ENCODE data around the gene RP9. TPM values are rescaled to one million over a fixed set of nuclear protein-coding genes. Genes with fewer than 3 reads are reported as not detected.
A peak's percentile ranks its signal among the peaks of the same experiment; 100 is the strongest.

The RP9 gene
- total RNA-seq, 4 donors from 2014 or later = 4.7 to 11.7 (median 10.1) TPM

DNA sequence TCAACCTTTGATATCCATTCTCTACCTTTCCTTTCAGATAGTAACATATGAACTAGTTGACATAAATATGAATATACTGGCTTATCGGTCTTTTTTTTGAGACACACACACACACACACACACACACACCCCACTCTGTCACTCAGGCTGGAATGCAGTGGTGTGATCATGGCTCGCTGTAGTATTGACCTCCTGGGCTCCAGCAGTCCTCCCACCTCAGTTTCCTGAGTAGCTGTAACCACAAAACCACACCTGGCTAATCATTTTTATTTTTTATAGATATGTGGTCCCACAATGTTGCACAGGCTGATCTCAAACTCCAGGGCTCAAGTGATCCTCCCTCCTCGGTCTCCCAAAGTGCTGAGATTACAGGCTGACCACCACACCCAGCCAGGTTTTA is 32.5 kb downstream of the RP9 start:
- no peaks in the 10 kb centered on the region for H3K27me3 ChIP-seq
- no peaks in the 10 kb centered on the region for H3K9me3 ChIP-seq
- H3K4me3 ChIP-seq = no peak overlapping the region
- 79 to 88% methylated on average over 2 to 3 of the region's 3 CpGs for WGBS, 2 donors (ENCODE audit: low coverage in 1 of 2)
- H3K36me3 ChIP-seq = no peaks in the 10 kb centered on the region
- peaks cover 0 to 11% (median 2%) of the 10 kb centered on the region in 3 donors for H3K4me1 ChIP-seq
- ATAC-seq = no peak
- no peak overlapping the region for H3K27ac ChIP-seq
- TF ChIP-seq POLR2AphosphoS5 (IDR thresholded peaks at IDR 0.05) (no peak), EP300 (IDR thresholded peaks at IDR 0.05) (no peak), POLR2A (IDR thresholded peaks at IDR 0.05) (no peak)
- TF ChIP-seq, protein P1, sequence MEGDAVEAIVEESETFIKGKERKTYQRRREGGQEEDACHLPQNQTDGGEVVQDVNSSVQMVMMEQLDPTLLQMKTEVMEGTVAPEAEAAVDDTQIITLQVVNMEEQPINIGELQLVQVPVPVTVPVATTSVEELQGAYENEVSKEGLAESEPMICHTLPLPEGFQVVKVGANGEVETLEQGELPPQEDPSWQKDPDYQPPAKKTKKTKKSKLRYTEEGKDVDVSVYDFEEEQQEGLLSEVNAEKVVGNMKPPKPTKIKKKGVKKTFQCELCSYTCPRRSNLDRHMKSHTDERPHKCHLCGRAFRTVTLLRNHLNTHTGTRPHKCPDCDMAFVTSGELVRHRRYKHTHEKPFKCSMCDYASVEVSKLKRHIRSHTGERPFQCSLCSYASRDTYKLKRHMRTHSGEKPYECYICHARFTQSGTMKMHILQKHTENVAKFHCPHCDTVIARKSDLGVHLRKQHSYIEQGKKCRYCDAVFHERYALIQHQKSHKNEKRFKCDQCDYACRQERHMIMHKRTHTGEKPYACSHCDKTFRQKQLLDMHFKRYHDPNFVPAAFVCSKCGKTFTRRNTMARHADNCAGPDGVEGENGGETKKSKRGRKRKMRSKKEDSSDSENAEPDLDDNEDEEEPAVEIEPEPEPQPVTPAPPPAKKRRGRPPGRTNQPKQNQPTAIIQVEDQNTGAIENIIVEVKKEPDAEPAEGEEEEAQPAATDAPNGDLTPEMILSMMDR (IDR thresholded peaks at IDR 0.05) = no peak

DNA sequence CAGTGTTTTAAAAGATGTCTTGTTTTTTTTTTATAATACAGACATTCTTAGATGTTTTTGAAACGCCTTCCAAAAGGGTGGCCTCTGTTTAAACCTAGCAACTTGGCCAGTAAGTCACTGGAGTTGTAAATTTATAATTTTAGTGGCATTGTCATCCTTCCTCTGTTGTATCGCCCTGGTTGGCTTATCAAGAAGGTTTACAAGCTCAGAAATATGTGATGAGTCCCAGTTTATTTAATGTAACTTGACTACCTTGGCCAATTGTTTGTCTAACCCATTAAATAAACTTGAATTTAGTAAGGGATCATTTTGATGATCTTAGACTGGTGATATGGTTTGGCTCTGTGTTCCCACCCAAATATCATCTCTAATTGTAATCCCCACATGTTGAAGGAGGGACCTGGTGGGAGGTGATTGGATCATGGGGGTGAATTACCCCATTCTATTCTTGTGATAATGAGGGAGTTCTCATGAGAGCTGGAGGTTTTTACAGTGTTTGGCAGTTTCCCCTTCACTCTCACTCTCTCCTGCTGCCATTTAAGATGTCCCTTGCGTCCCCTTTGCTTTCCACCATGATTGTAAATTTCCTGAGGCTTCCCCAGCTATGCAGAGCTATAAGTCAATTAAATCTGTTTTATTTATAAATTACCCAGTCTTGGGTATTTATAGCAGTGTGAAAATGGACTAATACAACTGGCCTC is 33.2 kb downstream of the RP9 start:
- Histone ChIP-seq H3K36me3 (no peaks in the 10 kb centered on the region), H3K4me1 (peaks cover 0 to 11% (median 2%) of the 10 kb centered on the region in 3 donors), H3K27me3 (no peaks in the 10 kb centered on the region), H3K9me3 (no peaks in the 10 kb centered on the region), H3K27ac (no peak overlapping the region), H3K4me3 (no peak overlapping the region)
- WGBS, 2 donors (ENCODE audit: low coverage in 1 of 2) = 63% methylated on average over 3 of the region's 3 CpGs
- ATAC-seq = no peak
- TF ChIP-seq POLR2AphosphoS5 (IDR thresholded peaks at IDR 0.05) (no peak), POLR2A (IDR thresholded peaks at IDR 0.05) (no peak), EP300 (IDR thresholded peaks at IDR 0.05) (no peak)
- TF ChIP-seq, protein P1 (IDR thresholded peaks at IDR 0.05) = no peak

DNA sequence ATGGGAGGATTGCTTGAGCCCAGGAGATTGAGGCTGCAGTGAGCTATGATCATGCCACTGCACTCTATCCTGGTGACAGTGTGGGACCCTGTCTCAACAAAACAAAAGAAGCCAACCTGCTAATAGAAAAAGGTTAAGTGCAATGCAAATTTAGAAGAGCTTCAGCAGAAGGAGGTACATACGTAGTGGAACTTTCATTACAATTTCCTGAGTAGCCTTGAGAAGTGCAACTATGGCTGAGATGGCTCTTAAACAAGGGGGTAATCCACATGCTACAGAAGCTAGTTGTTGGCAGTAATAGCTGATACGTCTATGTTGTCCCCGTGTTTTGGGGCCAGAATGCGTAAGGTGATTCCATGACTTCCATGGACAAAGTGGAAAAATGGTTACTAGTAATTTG is 36.0 kb downstream of the RP9 start:
- H3K36me3 ChIP-seq = no peaks in the 10 kb centered on the region
- H3K27me3 ChIP-seq = no peaks in the 10 kb centered on the region
- 83 to 88% methylated on average over 2 to 4 of the region's 4 CpGs for WGBS, 2 donors (ENCODE audit: low coverage in 1 of 2)
- H3K9me3 ChIP-seq = peaks cover 0 to 10% (median 0%) of the 10 kb centered on the region in 3 donors
- no peak for ATAC-seq
- TF ChIP-seq POLR2AphosphoS5 (IDR thresholded peaks at IDR 0.05) (no peak), POLR2A (IDR thresholded peaks at IDR 0.05) (no peak), EP300 (IDR thresholded peaks at IDR 0.05) (no peak)
- TF ChIP-seq, protein P1 (IDR thresholded peaks at IDR 0.05) = no peak
- H3K4me1 ChIP-seq = peaks cover 0 to 11% (median 2%) of the 10 kb centered on the region in 3 donors
- H3K4me3 ChIP-seq = no peak overlapping the region
- no peak overlapping the region for H3K27ac ChIP-seq

DNA sequence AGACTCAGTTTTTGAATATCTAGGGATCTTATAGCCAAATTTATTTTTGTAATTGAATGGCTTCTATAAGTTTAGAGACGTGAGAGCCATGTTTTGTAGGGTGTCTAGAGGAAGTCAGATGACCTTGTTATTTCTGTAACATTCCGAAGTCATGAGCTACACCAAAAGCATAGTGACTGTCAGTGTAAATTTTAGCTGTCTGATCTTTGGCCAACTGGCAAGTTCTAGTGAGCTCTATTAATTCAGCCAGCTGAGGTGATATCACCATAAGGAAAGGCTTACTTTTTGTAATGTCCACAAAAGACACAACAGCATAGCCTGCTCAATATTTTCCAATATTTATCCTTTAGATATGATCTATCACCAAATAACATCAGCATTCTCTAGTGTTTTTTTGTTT is 36.7 kb downstream of the RP9 start:
- no peak overlapping the region for H3K27ac ChIP-seq
- ATAC-seq = peak; percentile 58
- peaks cover 0 to 11% (median 2%) of the 10 kb centered on the region in 3 donors for H3K4me1 ChIP-seq
- TF ChIP-seq POLR2AphosphoS5 (IDR thresholded peaks at IDR 0.05) (no peak), EP300 (IDR thresholded peaks at IDR 0.05) (no peak), POLR2A (IDR thresholded peaks at IDR 0.05) (no peak)
- TF ChIP-seq, protein P1 (IDR thresholded peaks at IDR 0.05) = no peak
- no peaks in the 10 kb centered on the region for H3K27me3 ChIP-seq
- H3K4me3 ChIP-seq = no peak overlapping the region
- H3K9me3 ChIP-seq = peaks cover 0 to 10% (median 0%) of the 10 kb centered on the region in 3 donors
- H3K36me3 ChIP-seq = no peaks in the 10 kb centered on the region
- 0 to 18% methylated on average over 2 of the region's 2 CpGs for WGBS, 2 donors (ENCODE audit: low coverage in 1 of 2)

DNA sequence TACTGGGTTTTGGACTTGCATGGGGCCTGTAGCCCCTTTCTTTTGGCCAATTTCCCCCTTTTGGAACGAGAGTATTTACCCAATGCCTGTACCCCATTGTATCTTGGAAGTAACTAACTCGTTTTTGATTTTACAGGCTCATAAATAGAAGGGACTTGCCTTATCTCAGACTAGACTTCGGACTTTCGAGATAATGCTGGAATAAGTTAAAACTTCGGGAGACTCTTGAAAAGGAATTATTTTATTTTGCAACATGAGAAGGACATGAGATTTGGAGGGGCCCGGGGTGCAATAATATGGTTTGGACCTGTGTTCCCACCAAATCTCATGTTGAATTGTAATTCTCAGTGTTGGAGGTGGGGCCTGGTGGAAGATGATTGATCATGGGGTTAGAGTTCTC is 38.4 kb downstream of the RP9 start:
- Histone ChIP-seq H3K9me3 (peaks cover 0 to 24% (median 0%) of the 10 kb centered on the region in 3 donors), H3K4me1 (peaks cover 0 to 11% (median 2%) of the 10 kb centered on the region in 3 donors), H3K27ac (no peak overlapping the region), H3K4me3 (no peak overlapping the region), H3K36me3 (no peaks in the 10 kb centered on the region), H3K27me3 (no peaks in the 10 kb centered on the region)
- ATAC-seq = no peak
- TF ChIP-seq POLR2A (IDR thresholded peaks at IDR 0.05) (no peak), POLR2AphosphoS5 (IDR thresholded peaks at IDR 0.05) (no peak), EP300 (IDR thresholded peaks at IDR 0.05) (no peak)
- TF ChIP-seq, protein P1 (IDR thresholded peaks at IDR 0.05) = no peak
- 85 to 94% methylated on average over 5 to 6 of the region's 6 CpGs for WGBS, 2 donors (ENCODE audit: low coverage in 1 of 2)

Data from gastroesophageal sphincter (tissue), 4 donors.